Liver (tissue), 9 donors: Measurements from ENCODE around the gene KCNK13. TPM values are rescaled to one million over a fixed set of nuclear protein-coding genes. Genes with fewer than 3 reads are reported as not detected.

ENCODE experiments used
- DNase-seq: peaks from one replicate; pipeline ENCODE4 v3.0.0-alpha.2; 2017; ENCODE audit warnings: low spot score
- H3K27ac ChIP-seq, 2 donors: one replicate each; pipeline ENCODE4 v1.7.0; 2013; ENCODE audit warnings: inconsistent platforms in 2 of 2, low read length in 2 of 2, control low read depth in 1 of 2, low read depth in 1 of 2, mild to moderate bottlenecking in 1 of 2
- H3K27me3 ChIP-seq, 4 donors: one replicate each; pipeline versions ENCODE4 v1.6.1 to v1.7.0; 2013; ENCODE audit warnings: low read length in 3 of 4, inconsistent platforms in 1 of 4, mild to moderate bottlenecking in 1 of 4, moderate library complexity in 1 of 4; ENCODE audit not compliant: control insufficient read depth in 4 of 4, insufficient read depth in 4 of 4
- H3K36me3 ChIP-seq, 4 donors: one replicate each; pipeline versions ENCODE4 v1.6.1 to v1.7.0; 2013; ENCODE audit warnings: low read length in 3 of 4, mild to moderate bottlenecking in 3 of 4, low read depth in 1 of 4, moderate library complexity in 1 of 4; ENCODE audit not compliant: control insufficient read depth in 4 of 4, insufficient read depth in 3 of 4
- H3K4me1 ChIP-seq, 4 donors: one replicate each; pipeline versions ENCODE4 v1.6.1 to v1.7.0; 2013; ENCODE audit warnings: low read length in 3 of 4, mild to moderate bottlenecking in 3 of 4, moderate library complexity in 1 of 4; ENCODE audit not compliant: control insufficient read depth in 4 of 4, insufficient read depth in 4 of 4
- H3K4me3 ChIP-seq, 3 donors: one replicate each; pipeline versions ENCODE4 v1.6.1 to v1.7.0; 2013; ENCODE audit warnings: low read length in 3 of 3, control low read depth in 1 of 3, low read depth in 1 of 3, mild to moderate bottlenecking in 1 of 3
- H3K9ac ChIP-seq, 2 donors: one replicate each; pipeline ENCODE4 v1.7.0; 2013; ENCODE audit warnings: low read length in 2 of 2, mild to moderate bottlenecking in 2 of 2, moderate library complexity in 2 of 2, control low read depth in 1 of 2, low read depth in 1 of 2
- H3K9me3 ChIP-seq, 4 donors: one replicate each; pipeline versions ENCODE4 v1.6.1 to v1.7.0; 2013; ENCODE audit warnings: low read length in 3 of 4; ENCODE audit not compliant: control insufficient read depth in 4 of 4
- EGR1 ChIP-seq, 2 donors: IDR thresholded peaks; 2 replicates each; pipeline ENCODE4 v1.6.1; 2016 to 2018; ENCODE audit warnings: antibody characterized with exemption in 2 of 2, low read depth in 2 of 2
- FOXA1 ChIP-seq: IDR thresholded peaks from 2 replicates; pipeline ENCODE4 v1.6.1; 2016; ENCODE audit warnings: antibody characterized with exemption
- FOXA2 ChIP-seq: IDR thresholded peaks from 2 replicates; pipeline ENCODE4 v1.6.1; 2016; ENCODE audit warnings: antibody characterized with exemption
- GABPA ChIP-seq, 2 donors: IDR thresholded peaks in 1 of 2; conservative IDR thresholded peaks in 1 of 2; 2 replicates each; pipeline ENCODE4 v1.6.1; 2016; ENCODE audit warnings: antibody characterized with exemption in 2 of 2, mild to moderate bottlenecking in 1 of 2, moderate library complexity in 1 of 2
- HNF4A ChIP-seq, 2 donors: conservative IDR thresholded peaks; 2 replicates each; pipeline ENCODE4 v1.6.1; 2016; ENCODE audit warnings: antibody characterized with exemption in 2 of 2, mild to moderate bottlenecking in 2 of 2
- HNF4G ChIP-seq: IDR thresholded peaks from 2 replicates; pipeline ENCODE4 v1.6.1; 2016; ENCODE audit warnings: antibody characterized with exemption
- JUND ChIP-seq, 2 donors: IDR thresholded peaks; 2 replicates each; pipeline ENCODE4 v1.6.1; 2016; ENCODE audit warnings: antibody characterized with exemption in 2 of 2
- NR2F2 ChIP-seq: IDR thresholded peaks from 2 replicates; pipeline ENCODE4 v1.6.1; 2016; ENCODE audit warnings: antibody characterized with exemption
- RAD21 ChIP-seq, 2 donors: IDR thresholded peaks; 2 replicates each; pipeline ENCODE4 v1.6.1; 2016; ENCODE audit warnings: antibody characterized with exemption in 2 of 2, mild to moderate bottlenecking in 2 of 2
- RXRA ChIP-seq, 2 donors: IDR thresholded peaks; 2 replicates each; pipeline ENCODE4 v1.6.1; 2017 to 2018; ENCODE audit warnings: antibody characterized with exemption in 2 of 2, mild to moderate bottlenecking in 1 of 2
- SP1 ChIP-seq: IDR thresholded peaks from 2 replicates; pipeline ENCODE4 v1.6.1; 2018; ENCODE audit warnings: antibody characterized with exemption, mild to moderate bottlenecking
- TAF1 ChIP-seq: conservative IDR thresholded peaks from 2 replicates; pipeline ENCODE4 v1.6.1; 2016; ENCODE audit warnings: antibody characterized with exemption, mild to moderate bottlenecking
- YY1 ChIP-seq: IDR thresholded peaks from 2 replicates; pipeline ENCODE4 v1.6.1; 2016; ENCODE audit warnings: antibody characterized with exemption, mild to moderate bottlenecking
- WGBS: extraction: QIAGEN DNeasy Blood & Tissue Kit; methylation state at CpG from one replicate; pipeline ENCODE4 v1.1.7; 2013; 5-methylcytosine and 5-hydroxymethylcytosine counted together
- polyA plus RNA-seq, 2 donors: library from polyadenylated mRNA; stranded (reverse) in 1 of 2; unstranded in 1 of 2; fragments of 200-250 nt in 1 of 2; fragments of >200 nt in 1 of 2; fragmentation: Nextera tagmentation in 1 of 2; extraction: Ambion mirVana in 1 of 2; gene quantifications; one replicate each; pipeline versions ENCODE4 v1.2.1 to v1.2.3, GENCODE V29; 2013 to 2015
- total RNA-seq, 2 donors: library from RNA; depleted of rRNA; stranded (reverse); fragments of >200 nt; gene quantifications; one replicate each; pipeline ENCODE4 v1.2.3, GENCODE V29; 2014
- TF ChIP-seq, protein P1 (sequence below): IDR thresholded peaks from 2 replicates; pipeline ENCODE4 v1.6.1; 2016; ENCODE audit warnings: antibody characterized with exemption, mild to moderate bottlenecking
- TF ChIP-seq, protein P2 (sequence below): IDR thresholded peaks from 2 replicates; pipeline ENCODE4 v1.6.1; 2016; ENCODE audit warnings: antibody characterized with exemption
- TF ChIP-seq, protein P3 (sequence below): IDR thresholded peaks from 2 replicates; pipeline ENCODE4 v1.6.1; 2016; ENCODE audit warnings: antibody characterized with exemption
- TF ChIP-seq, protein P4 (sequence below): IDR thresholded peaks from 2 replicates; pipeline ENCODE4 v1.6.1; 2016; ENCODE audit warnings: antibody characterized with exemption
- TF ChIP-seq, protein P5 (sequence below): fragments of 150-350 bp; IDR thresholded peaks from 2 replicates; pipeline ENCODE4 v1.5.1; 2017; ENCODE audit warnings: improper control_type of control experiment, low read depth, low read length; ENCODE audit not compliant: missing input control
- donor health status: healthy.
- donor health status: healthy.
- donor health status: healthy.
- donor health status: healthy.
- donor health status: healthy.

The KCNK13 gene
- total and polyA plus RNA-seq, 4 donors: 0.25 to 0.61 (median 0.38) TPM; not detected in 1

DNA sequence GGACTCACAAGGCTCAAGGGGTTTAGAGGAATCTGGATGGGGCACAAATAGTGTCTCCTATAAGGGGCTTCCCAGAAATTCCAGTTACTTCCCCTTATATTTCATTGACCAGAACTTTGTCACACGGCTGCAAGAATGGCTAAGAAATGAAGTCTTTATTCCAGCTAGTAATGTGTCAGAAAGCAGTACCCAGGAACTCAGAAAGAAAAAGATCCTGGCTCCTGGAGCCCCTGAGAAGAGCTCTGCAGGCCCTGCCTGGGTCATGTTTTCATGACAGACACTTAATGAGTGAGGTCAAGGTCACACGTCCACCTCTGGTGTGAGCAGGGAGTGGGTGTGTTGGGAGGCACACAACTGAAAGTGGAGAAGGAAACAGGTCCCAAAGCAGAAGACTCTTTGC lies 17.8 kb downstream of the KCNK13 start:
- Histone ChIP-seq H3K4me1 (no peaks in the 10 kb centered on the region), H3K9me3 (peaks cover 0 to 4% (median 1%) of the 10 kb centered on the region in 4 donors), H3K27me3 (peaks cover 0 to 3% (median 0%) of the 10 kb centered on the region in 4 donors), H3K27ac (no peak overlapping the region), H3K4me3 (no peak overlapping the region), H3K9ac (no peak overlapping the region), H3K36me3 (no peaks in the 10 kb centered on the region)
- no peak for DNase-seq
- 84% methylated on average over 2 of the region's 2 CpGs for WGBS
- TF ChIP-seq GABPA (IDR thresholded peaks at IDR 0.05 in 1 of 2, conservative IDR thresholded peaks at IDR 0.05 in 1 of 2): no peak
- TF ChIP-seq HNF4A (conservative IDR thresholded peaks at IDR 0.05): no peak
- TF ChIP-seq, protein P1, sequence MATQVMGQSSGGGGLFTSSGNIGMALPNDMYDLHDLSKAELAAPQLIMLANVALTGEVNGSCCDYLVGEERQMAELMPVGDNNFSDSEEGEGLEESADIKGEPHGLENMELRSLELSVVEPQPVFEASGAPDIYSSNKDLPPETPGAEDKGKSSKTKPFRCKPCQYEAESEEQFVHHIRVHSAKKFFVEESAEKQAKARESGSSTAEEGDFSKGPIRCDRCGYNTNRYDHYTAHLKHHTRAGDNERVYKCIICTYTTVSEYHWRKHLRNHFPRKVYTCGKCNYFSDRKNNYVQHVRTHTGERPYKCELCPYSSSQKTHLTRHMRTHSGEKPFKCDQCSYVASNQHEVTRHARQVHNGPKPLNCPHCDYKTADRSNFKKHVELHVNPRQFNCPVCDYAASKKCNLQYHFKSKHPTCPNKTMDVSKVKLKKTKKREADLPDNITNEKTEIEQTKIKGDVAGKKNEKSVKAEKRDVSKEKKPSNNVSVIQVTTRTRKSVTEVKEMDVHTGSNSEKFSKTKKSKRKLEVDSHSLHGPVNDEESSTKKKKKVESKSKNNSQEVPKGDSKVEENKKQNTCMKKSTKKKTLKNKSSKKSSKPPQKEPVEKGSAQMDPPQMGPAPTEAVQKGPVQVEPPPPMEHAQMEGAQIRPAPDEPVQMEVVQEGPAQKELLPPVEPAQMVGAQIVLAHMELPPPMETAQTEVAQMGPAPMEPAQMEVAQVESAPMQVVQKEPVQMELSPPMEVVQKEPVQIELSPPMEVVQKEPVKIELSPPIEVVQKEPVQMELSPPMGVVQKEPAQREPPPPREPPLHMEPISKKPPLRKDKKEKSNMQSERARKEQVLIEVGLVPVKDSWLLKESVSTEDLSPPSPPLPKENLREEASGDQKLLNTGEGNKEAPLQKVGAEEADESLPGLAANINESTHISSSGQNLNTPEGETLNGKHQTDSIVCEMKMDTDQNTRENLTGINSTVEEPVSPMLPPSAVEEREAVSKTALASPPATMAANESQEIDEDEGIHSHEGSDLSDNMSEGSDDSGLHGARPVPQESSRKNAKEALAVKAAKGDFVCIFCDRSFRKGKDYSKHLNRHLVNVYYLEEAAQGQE: no peak
- no peak for TF ChIP-seq NR2F2
- no peak for TF ChIP-seq SP1
- no peak for TF ChIP-seq TAF1
- TF ChIP-seq EGR1 (IDR thresholded peaks at IDR 0.05; ENCODE audit: low read depth in 2 of 2): no peak
- TF ChIP-seq, protein P2, sequence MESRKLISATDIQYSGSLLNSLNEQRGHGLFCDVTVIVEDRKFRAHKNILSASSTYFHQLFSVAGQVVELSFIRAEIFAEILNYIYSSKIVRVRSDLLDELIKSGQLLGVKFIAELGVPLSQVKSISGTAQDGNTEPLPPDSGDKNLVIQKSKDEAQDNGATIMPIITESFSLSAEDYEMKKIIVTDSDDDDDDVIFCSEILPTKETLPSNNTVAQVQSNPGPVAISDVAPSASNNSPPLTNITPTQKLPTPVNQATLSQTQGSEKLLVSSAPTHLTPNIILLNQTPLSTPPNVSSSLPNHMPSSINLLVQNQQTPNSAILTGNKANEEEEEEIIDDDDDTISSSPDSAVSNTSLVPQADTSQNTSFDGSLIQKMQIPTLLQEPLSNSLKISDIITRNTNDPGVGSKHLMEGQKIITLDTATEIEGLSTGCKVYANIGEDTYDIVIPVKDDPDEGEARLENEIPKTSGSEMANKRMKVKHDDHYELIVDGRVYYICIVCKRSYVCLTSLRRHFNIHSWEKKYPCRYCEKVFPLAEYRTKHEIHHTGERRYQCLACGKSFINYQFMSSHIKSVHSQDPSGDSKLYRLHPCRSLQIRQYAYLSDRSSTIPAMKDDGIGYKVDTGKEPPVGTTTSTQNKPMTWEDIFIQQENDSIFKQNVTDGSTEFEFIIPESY: no peak
- no peak for TF ChIP-seq JUND (IDR thresholded peaks at IDR 0.05)
- TF ChIP-seq, protein P3, sequence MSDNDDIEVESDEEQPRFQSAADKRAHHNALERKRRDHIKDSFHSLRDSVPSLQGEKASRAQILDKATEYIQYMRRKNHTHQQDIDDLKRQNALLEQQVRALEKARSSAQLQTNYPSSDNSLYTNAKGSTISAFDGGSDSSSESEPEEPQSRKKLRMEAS: no peak
- TF ChIP-seq, protein P4, sequence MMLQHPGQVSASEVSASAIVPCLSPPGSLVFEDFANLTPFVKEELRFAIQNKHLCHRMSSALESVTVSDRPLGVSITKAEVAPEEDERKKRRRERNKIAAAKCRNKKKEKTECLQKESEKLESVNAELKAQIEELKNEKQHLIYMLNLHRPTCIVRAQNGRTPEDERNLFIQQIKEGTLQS: no peak
- TF ChIP-seq HNF4G: no peak
- no peak for TF ChIP-seq YY1
- no peak for TF ChIP-seq FOXA1
- TF ChIP-seq, protein P5, sequence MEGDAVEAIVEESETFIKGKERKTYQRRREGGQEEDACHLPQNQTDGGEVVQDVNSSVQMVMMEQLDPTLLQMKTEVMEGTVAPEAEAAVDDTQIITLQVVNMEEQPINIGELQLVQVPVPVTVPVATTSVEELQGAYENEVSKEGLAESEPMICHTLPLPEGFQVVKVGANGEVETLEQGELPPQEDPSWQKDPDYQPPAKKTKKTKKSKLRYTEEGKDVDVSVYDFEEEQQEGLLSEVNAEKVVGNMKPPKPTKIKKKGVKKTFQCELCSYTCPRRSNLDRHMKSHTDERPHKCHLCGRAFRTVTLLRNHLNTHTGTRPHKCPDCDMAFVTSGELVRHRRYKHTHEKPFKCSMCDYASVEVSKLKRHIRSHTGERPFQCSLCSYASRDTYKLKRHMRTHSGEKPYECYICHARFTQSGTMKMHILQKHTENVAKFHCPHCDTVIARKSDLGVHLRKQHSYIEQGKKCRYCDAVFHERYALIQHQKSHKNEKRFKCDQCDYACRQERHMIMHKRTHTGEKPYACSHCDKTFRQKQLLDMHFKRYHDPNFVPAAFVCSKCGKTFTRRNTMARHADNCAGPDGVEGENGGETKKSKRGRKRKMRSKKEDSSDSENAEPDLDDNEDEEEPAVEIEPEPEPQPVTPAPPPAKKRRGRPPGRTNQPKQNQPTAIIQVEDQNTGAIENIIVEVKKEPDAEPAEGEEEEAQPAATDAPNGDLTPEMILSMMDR: no peak
- TF ChIP-seq RAD21 (IDR thresholded peaks at IDR 0.05): no peak
- TF ChIP-seq FOXA2: no peak
- TF ChIP-seq RXRA (IDR thresholded peaks at IDR 0.05): no peak
